HG02852 (cell line): ENCODE measurements around the gene NOC3L.
"Not testable (repeated sequence)": the region's sequence is repeated elsewhere in the genome, so short reads cannot be mapped to it uniquely, and the experiment has no call there.

Experiments
- ATAC-seq: cut with Tn5 transposase; IDR thresholded peaks from one replicate; pipeline ENCODE4 v1.9.1; 2021; ENCODE audit warnings: mild to moderate bottlenecking, moderate library complexity; ENCODE audit not compliant: unreplicated experiment

Gene NOC3L, protein sequence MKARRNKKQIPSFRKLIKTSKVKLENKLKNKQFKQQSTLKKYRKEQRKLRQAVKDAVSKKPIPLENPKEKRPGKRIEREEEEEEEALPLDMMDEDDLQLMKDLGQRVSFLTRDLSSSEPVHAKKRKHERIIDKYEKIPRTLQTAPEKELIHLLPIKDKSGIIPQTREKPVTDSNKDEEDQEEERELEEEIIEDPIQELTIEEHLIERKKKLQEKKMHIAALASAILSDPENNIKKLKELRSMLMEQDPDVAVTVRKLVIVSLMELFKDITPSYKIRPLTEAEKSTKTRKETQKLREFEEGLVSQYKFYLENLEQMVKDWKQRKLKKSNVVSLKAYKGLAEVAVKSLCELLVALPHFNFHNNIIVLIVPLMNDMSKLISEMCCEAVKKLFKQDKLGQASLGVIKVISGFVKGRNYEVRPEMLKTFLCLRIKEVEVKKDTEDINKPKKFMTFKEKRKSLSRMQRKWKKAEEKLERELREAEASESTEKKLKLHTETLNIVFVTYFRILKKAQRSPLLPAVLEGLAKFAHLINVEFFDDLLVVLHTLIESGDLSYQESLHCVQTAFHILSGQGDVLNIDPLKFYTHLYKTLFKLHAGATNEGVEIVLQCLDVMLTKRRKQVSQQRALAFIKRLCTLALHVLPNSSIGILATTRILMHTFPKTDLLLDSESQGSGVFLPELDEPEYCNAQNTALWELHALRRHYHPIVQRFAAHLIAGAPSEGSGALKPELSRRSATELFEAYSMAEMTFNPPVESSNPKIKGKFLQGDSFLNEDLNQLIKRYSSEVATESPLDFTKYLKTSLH

DNA sequence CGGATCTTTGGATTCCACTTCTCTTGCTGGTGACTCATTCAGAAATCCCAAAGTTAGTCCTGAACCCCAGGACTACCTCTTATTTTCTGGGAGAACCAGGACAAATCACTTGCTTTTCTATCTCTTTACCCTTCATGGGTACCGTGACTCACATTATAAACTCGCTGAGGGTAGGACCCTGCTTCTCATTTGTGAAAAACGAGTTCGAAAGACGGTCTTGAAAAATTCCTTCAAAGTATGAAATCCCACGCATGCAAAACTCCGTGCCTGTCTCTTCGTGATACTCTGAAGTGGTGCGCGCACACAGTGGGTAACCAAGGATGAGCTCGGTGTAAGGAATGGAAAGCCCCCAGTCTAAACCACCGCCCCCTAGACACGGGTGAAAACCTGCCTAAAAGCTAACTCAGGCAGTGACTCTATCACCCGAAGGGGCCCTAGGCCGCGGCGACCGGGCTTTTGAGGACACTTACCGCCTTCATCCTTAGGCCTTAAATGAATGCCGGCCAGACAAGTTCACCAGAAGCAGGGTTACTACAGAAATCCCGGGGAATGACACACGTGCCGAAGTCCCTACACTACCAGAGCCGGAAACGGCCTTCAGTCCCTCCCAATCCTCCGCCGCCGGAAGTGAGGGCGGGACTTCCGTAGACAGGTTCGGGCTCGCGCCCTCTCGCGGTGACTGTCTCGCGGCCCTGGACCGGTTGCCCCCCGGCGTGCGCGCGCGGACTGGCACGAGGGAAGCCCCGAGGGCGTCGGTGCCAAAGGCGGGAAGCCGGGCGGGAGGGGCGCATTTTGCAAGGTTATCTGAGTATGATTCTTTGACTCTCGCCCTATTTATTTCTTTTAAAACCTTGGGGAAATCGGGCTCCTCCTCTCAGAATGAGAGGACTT is at the start of gene NOC3L:
Gene NOC3L, minus strand, starts transcription at position 580 of the 891 bp plus-strand sequence. Its CDS starts 101 bp downstream, at position 479.
- peak; percentile 99 for ATAC-seq

DNA sequence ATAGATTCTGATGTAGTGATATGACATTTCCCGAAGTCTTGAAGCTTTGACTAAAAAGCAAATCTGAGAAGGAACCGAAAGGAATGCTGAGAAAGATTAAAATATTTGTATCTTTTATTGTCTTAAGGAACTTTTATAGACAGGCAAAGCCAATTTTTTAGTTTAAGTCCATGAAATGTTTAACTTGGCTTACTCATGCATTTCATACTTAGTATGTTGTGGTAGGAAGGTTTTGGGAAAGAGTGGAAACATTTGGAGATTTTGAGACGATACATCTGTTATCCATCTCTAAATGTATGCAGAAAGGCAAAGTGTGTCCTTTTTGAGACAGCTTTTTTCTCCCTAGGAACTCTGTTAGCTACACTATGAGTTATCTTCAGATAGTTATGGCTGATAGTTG is 49.7 kb upstream of the NOC3L start:
- ATAC-seq = no peak

DNA sequence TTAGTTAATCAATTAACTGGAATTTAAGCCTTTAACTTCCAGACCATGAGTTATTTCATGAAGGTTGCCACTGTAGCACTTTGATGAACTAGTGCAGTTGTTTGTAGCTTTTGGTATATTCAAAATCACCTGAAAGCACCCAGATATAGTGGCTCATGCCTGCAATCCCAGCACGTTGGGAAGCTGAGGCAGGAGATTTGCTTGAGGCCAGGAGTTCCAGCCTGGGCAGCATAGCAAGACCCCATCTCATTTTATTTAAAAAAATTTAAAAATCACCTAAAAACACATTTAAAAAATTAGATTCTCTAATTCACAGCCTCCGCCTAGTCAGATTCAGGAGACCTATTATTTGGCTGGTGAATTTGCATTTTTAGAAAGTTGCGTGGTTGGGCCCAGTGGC is 48.6 kb upstream of the NOC3L start:
- ATAC-seq = no peak

DNA sequence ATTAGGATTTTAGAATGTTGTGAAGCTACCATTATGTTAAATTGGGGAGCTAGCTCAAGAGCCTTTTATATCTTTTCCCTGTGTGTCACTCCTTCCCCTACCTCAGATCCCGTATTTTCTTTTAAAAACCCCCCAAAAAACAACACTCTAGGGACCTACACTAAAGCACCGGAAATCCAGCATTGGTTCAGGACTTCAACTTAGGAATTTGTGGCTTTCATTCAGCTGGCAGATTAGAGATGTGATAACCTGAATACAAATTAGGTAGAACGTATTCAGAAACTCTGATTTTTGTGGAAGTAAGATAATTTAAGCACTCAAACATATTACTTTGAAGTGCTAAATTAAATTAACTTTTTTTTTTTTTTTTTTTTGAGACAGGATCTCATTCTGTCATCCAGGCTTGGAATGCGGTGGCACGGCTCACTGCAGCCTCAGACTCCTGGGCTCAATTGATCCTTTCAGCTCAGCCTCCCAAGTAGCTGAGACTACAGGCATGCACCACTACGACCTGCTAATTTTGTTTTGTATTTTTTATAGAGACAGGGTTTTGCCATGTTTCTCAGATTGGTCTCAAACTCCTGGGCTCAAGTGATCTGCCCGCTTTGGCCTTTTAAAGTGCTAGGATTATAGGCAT is 46.4 kb upstream of the NOC3L start:
- no peak for ATAC-seq

DNA sequence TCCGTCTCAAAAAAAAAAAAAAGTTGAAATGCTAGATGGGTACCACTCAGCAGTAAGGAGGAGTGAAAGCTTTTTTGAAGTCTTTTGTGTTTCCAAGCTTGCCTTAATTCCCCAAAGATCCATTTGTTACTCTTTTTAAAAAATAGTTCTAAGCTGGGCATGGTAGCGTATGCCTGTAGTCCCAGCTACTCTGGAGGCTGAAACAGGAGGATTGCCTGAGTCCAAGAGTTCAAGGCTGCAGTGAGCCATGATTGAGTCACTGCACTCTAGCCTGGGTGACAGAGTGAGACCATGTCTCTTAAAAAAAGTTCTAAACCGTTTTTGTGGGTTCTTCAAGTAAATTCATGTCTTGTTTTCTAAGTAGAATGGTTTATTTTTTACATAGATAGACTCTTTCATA is 44.9 kb upstream of the NOC3L start:
- no peak for ATAC-seq

DNA sequence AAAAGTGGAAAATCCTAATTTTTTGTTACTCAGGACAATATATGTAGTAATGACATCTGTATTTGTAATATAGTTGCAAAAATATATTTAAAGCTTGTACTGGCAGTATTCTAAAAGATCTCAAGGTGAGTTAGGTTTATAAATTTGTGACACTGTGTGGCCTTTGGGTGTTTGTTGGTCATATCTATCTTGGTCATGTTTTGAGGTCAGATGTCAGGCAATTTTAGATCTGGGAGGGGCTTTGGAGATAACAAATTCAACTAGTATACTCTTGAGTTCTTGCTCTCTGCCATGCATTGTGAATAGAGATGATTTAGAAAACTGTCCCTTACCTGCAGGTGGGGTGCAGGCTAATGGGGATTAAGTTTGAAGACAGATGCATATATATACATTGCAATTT is 42.7 kb upstream of the NOC3L start:
- no peak for ATAC-seq

DNA sequence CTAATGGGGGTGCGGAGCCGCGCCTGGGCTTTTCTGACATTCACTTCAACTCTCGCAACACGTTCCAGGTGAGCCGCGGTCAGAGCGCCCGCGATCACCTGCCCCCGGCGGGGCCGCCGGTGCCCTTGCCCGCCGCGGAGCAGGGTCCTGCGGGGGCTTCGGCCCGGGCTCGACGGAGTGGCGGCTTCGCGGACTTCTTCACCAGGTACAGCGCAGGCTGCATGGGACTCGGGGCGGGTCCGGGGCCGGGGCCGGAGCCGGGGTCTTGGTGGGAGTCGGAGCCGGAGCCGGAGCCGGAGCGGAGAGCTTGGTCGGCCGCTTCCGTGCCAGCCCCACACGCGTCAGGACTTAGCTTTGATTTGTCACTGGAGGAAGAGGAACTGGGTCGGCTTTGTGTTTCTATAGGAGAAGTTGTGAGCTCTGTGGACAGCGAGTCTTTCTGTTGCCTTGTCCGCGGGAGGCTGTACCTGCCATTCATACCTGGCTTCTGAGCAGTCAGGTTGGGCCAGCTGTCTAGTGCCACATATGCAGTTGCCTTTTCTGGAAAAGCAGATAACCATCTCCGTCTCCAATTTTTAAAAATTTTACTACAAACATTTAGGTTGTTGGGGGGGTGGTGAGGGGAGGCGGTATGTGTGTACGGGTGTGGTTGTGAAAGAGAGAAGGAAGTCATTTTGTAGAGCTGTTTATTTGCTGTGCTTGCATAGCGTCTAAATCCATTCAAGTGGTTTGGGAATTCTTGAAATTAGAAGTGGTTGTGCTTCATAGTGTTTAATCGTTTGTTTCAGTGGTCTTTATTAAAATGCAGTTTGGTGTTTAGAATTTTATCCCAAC is 40.9 kb upstream of the NOC3L start:
- ATAC-seq = peak; percentile 59

DNA sequence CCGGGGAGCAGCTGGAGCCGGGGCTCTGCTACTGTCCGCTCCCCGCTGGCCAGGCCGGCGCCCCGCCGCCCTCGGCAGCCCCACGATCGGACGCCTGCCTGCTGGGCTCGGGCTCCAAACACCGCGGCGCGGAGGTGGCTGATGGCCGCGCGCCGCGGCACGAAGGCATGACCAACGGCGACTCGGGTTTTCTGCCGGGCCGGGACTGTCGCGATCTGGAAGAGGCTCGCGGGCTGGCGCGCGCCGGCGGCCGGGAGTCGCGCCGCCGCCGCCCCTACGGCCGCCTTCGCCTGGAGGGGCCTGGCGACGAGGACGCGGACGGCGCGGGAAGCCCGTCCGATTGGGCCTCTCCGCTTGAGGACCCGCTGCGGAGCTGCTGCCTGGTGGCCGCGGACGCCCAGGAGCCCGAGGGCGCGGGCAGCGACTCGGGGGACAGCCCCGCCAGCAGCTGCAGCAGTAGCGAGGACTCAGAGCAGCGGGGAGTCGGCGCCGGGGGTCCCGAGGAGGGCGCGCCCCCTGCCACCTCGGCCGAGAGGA is 40.2 kb upstream of the NOC3L start:
- no peak for ATAC-seq

DNA sequence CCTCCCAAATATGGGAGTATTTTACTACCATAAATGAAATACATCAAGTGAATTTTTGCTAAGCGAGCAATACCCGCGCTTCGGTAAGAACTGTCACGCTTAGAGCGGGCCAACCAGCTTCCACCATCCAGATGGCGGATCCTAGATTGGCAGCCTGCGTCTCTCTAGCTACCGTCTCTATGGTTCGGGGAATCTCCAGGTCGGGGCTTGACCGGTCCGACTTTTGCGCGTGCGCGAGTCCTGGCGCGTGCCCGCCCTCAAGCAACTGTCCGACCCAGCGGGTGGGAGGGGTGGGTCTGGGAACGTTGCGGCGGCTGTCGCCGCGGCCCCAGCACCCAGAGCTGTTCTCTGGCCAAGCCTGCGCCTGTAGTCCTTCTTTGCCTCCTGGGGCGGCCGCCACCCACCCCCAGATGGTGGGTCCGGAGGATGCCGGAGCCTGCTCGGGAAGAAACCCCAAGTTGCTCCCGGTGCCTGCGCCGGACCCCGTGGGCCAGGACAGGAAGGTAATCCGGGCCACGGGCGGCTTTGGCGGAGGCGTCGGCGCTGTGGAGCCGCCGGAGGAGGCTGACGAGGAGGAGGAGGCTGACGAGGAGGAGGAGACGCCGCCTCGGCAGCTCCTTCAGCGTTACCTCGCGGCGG is 39.6 kb upstream of the NOC3L start, which contains the start of gene TBC1D12:
Gene TBC1D12, plus strand, starts transcription at position 338 of the 639 bp plus-strand sequence. Its CDS starts 73 bp downstream, at position 411.
- ATAC-seq = peak; percentile 73

DNA sequence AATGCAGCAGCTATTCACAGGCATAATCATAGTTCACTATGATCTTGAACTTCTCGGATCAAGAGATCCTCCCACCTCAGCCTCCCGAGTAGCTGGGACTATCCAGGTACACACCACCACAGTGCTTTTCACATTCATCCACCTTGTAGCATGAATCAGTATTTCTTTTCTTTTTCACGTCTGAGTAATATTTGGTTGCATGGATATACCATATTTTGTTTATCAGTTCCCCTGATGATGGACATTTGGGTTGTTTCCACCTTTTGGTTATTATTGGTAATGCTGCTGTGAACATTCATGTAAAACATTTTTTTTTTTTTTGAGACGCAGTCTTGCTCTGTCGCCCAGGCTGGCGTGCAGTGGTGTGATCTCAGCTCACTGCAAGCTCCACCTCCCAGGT is 36.0 kb upstream of the NOC3L start:
- ATAC-seq = no peak

DNA sequence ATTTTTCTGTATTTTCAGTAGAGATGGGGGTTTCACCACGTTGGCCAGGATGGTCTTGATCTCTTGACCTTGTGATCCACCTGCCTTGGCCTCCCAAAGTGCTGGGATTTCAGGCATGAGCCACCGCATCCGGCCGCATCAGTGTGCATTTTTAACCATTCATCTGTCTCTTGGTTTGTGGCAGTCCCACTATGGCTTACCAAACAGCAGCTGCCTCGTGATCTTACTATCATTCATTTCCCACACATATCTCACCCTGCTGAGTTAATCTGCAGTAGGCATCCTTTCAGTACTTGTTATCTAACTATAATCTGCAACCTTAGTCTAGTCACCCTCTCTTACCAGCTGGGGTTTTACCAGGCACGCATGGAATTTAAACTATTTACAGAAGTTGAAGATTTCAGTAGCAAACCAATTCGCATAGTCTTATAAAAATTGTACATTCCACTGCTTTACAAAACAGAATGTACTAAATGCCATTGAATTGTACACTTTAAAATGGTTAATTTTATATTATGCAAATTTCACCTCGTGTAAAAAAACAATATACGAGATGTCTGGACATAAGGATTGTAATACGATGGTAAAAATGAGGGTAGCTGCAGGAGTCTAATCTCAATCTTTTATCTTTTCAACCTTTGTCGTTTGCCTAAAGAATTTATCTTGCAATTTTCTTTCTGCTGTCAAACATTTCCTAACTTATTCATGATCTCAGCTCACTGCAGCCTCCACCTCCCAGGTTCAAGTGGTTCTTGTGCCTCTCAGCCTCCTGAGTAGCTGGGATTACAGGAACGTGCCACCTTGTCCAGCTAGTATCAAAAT is 35.0 kb upstream of the NOC3L start:
- ATAC-seq = no peak

DNA sequence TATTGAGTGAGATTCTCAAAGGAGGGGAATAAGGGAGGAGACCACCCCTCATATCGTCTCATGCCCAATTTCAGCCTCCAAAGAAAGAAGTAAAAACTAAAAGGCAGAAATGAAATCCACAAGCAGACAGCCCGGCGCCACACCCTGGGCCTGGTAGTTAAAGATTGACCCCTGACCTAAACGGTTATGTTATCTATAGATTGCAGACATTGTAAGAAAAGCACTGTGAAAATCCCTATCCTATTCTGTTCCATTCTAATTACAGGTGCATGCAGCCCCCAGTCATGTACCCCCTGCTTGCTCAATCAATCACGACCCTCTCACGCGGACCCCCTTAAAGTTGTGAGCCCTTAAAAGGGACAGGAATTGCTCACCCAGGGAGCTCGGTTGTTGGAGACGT is 29.4 kb upstream of the NOC3L start:
- not testable (repeated sequence) for ATAC-seq

DNA sequence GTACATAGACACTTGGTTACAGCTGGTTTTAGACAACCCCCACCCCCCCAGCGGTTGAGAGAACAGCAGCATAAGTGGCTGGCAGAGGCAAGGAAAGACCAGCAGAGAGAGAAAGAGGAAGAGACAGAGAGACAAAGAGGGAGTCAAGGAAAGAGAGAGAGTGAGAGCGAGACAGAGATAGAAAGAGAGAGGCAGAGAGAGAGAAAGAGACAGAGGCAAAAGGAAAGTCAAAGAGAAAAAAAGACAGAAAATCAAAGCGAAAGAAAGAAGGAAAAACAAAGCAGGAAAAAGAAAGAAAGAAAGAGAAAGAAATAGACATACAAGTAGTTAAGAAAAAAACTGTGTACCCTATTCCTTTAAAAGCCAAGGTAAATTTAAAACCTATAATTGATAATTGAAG is 23.0 kb upstream of the NOC3L start:
- not testable (repeated sequence) for ATAC-seq

DNA sequence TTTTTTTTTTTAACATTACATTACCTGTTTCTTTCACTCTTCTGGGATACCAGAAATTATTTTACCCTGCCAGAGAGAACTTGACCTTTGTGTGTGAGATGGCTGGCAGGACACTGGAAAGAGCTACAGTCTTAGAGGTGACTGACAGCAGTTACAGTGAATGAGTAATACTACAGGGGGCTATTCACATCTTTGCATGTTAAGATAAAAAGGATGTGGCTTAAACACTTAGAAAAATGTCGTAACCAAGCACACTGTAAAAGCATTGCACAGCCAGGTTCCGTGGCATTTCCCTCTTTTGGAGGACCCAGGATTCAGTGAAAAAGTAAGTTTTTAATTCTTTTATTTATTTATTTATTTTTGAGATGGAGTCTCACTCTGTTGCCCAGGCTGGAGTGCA is 20.8 kb upstream of the NOC3L start:
- no peak for ATAC-seq

DNA sequence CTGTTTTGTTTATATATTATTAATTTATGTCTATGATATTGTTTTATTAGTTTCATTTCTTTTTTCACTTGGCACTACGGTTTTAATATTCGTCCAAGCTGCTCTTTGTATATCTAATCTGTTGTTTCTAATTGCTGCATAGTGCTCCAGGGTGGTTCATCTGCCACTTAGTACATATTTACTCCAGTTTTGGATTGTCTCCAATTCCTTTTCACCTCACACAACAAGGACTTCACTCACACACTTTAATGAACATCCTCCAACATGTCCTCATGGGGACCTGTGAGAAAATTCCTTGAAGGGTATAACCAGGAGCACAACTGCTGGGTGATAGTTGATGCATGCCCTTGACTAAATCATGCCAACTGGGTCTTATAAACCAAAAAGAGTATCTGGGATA is 14.1 kb upstream of the NOC3L start:
- ATAC-seq = no peak

DNA sequence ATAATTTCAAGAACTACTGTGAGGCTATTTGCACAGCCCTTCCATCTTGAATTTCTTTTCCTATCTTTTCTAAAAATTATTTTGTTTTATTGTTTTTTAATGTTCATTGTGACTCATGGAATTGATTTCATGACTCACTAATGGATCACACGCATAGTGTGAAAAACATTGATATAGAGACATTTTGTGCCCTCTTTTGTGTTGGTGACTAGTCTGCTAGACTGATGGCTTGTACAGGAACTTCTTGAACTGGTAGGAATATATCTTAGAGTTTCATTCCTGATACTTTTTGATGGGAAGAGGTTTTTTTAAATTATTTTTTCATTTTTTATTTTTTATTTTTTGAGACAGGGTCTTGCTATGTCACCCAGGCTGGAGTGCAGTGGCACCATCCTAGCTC is 12.6 kb upstream of the NOC3L start:
- ATAC-seq = no peak

DNA sequence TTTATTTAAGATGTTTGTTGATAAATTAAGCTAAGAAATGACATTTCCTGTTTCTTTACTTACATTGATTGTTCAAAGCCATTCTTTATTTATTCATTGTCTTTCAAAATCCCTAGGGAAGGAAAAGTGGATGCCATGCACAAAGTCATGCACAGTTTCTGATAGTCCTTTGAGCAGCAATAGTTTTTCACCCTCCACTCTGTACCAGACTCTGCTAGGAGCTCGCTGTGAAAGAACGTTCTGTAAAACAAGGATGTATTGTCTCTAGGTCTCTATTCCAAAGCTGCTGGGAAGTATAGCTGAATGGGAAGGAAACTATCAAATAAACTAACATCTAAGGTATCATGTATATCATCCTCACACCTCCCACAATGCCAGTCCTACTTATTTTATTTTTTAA is 7.8 kb upstream of the NOC3L start:
- no peak for ATAC-seq

DNA sequence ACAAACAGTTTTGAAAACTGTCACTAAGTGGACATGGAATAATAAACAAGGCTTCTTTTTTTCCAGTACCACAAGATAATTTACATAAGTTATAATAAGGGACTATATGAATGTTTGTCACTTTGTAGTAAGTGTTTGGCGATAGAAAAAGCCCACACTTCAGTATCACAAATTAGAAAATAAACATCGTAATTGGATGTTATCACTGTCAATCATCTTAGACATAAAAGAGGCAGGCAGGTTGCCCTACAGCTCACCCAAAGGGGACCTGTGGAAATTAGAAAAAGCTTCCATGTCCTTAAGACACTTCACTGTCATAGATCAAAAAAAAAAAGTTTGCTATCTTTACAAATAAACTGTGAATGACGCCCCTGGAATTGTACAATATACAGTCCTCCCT is 3.6 kb upstream of the NOC3L start:
- no peak for ATAC-seq
